GM12892 (cell line): Measurements from ENCODE around the gene TRIM65.
"Not testable (repeated sequence)": the region's sequence is repeated elsewhere in the genome, so short reads cannot be mapped to it uniquely, and the experiment has no call there.

Experiments used
- POLR2A ChIP-seq: IDR thresholded peaks from 2 replicates; pipeline ENCODE4 v1.6.1; 2011; ENCODE audit warnings: low read depth, low read length, control low read depth
- POLR2AphosphoS5 ChIP-seq: IDR thresholded peaks from 2 replicates; pipeline ENCODE4 v1.6.1; 2011; ENCODE audit warnings: low read depth, low read length, control low read depth

GRCh38 chr17:75851693-75851991 is 45.1 kb downstream of the TRIM65 start:
- TF ChIP-seq POLR2AphosphoS5, POLR2A: not testable (repeated sequence)
